ENCODE results near the gene TSC22D2.

TSC22D2 gene

DNA sequence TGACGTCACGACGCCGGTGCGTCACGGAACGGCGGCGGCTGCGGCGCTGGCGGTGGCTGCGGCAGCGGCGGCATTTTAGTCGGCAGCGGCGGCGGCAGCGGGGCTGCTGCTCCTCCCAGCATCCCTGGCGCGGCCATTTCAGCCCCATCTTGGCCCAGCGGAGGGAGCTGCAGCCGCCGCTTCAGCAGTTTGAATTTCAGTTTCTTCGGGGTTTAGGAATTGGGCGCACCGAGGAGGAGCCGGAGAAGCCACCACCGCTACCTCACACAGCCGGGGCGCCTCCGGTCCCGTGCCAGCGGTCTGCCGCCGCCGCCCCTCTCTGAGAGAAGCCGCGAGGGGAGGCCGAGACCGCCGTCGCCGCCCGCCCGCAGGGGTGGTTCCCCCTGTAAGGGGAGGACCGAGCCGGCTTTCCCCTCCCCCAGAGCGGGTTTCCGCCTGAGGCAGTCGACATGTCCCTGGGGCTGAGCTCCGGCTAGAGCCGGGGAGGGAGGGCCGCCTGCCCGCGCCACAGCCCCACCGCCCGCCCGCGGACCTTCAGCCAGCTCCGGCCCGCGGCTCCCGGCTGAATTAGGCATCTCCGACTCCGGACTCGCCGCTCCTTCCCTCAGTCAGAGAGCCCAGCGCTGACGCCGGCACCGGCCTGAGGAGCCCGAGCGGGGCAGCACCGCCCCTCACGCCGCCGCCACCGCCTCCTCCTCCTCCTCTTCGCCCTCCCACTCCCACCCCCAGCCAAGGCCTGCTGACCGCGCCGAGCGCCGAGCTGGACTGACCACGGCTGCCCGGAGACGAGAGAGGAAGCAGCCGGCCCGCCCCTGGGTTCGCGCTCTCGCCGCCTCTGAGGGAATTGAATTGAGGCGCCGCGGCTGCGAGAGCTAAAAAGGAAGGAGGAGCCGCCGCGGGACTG lies at the start of gene TSC22D2:
TSC22D2 (plus strand) TSS at position 78 of the 904 bp plus-strand sequence. CDS start 1,053 bp downstream, outside the sequence.
- peak; percentile 91 for DNase-seq

DNA sequence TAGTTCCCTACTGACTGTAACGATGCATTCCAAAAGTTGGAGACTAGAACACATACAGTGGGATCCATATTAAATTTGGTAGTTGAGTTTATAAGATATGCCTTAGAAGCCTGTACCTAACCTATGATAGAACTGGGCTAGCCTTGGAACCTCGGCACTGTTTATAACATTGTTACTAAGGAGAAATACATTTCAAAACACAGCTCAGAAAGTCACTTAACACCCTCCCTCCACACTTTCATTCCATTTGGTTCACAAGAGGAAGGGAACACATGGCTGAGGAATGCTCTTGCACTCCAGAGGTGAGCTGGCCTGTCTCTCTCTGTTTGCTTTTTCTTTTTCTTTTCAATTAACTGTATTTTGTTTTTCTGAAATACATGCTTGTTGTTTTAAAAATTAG lies 48.7 kb upstream of the TSC22D2 start:
- no peak for DNase-seq

DNA sequence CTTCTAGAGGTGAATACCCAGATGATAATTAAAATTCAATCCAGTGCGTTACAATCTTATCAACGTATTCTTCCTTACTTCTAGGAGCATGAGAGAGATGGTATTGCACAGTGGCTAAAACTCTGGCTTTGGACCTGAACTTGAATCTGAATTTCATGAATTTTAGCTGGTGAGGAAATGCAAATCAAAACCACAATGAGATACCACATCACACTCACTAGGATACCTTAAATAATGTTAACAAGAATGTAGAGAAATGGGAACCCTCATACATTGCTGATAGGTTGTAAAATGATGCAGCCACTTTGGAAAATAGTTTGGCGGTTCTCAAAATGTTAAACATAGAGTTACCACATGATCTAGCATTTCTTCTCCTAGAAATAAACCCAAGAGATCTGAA lies 47.1 kb upstream of the TSC22D2 start:
- DNase-seq, result no peak

DNA sequence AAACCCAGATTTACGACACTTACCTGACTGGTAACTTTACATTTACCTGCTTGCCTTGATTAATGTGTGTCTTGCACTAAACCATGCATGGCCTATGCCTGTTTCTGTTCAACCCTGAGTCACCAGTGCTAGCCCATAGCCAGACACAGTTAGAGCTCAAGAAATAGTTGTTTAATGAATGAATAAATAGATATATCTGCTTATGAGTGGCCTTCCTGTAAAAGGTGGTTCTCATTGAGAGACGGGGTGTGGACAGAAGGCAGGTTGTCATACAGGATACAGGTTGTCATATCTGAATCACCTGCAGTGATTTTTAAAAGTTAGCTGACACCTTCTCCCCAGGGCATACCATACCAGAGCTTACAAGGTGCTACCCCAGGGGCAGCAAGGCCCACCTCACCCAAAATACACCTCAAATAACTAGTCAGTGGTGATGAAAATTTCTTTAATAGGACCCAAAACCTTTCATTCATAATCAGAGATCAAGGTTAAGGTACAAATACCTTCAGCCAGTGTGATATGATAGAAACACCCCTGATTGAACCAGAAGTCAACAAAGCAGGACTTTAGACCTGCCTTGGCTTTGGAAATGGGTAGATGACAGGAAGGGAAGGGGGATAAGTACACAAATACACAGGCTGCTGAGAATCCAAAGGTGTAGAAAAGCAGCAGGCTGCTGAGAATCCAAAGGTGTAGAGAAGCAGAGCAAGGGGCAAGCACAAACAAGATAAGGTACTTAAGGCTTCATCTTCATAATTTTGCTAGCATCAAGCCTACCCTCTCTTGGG lies 45.4 kb upstream of the TSC22D2 start:
- DNase-seq, result no peak

DNA sequence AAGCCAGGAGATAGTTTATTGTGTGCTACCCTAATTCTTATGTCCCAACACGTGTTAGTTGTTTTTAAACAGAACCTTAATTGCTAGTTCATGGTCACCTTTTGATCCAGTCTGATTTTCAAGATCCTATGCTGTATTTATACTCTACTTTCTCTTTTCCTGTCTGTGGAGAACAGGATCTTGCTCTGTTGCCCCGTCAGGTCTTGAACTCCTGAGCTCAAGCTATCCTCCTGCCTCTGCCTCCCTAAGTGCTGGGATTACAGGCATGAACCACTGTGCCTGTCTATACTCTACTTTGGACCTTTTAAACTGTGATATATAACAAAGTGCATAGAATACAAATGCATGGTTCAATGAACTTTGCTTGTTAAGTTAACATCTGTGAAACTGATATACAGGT lies 44.7 kb upstream of the TSC22D2 start:
- DNase-seq, result no peak

DNA sequence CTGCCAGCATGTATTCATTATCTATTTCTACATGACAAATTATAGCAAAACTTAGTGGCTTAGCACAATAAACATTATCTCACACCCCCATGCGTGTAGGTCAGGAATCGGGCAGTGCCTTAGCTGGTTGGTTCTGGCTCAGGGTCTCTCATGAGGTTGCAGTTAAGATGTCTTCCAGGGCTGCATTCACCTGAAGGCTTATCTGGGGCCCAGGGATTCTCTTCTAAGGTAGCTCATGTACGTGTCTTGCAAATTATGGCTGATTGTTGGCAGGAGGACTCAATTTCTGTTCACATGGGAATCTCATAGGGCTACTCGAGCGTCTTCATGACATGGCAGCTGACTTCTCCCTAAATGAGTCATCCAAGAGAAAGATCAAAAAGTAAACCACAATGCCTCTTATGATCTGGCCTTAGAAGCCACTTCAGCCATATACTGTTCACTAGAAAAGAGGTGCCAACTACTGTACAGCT lies 42.9 kb upstream of the TSC22D2 start:
- DNase-seq, result no peak

DNA sequence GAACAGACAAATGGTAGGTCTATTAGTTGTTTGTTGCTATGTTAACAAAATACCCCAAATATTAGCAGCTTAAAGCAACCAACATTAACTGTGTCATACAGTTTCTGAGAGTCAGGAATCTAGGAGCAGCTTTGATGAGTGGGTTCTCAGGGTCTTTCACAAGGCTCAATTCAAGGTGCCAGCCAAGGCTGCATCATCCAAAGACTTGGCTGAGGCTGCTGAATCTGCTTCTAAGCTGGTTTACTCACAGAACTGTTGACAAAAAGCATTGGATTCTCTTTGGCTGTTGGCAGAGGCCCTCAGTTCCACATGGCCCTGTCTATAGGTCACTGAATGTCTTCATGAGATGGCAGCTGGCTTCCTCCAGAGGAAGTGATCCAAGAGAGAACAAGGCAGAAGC lies 40.3 kb upstream of the TSC22D2 start:
- DNase-seq, result no peak

DNA sequence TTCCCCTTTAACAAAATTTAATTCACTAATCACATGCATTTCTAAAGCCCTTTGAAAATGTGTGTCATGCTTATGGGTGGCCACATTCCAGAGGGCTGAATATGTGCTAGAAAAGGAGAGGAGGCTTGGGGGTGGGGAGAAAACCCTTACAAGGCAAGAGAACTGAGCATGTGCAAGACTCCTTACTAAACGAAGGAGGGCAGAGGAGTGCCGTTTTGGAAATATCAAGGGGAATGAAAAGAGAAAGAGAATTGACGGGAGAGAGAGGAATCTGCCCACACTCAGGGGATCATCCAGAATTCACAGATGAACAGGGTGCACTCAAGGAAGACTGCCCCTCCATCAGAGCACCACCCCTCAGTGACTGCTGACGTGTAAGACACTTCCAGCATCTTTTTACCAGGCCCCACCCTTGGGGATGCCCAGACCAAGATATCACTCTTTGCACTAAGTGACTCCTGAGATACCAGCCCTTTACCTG lies 37.9 kb upstream of the TSC22D2 start:
- DNase-seq, result no peak

DNA sequence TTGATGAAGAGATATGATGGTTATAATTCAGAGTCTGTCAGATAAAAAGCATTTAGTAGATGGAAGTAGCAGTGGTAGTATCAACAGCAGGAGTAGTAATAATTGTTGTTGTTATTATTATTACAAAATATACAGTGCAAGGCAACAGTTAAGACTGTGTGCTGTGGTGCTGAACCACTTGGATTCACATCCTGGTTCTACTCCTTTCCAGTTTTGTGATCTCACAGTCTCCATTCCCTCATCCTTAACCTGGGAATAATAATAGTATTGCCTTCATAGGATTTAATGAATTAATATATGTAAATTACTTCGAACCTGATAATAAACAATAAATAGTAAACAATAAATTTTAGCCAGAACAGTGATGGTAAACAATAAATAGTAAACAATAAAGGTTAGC lies 37.1 kb upstream of the TSC22D2 start:
- DNase-seq, result no peak

DNA sequence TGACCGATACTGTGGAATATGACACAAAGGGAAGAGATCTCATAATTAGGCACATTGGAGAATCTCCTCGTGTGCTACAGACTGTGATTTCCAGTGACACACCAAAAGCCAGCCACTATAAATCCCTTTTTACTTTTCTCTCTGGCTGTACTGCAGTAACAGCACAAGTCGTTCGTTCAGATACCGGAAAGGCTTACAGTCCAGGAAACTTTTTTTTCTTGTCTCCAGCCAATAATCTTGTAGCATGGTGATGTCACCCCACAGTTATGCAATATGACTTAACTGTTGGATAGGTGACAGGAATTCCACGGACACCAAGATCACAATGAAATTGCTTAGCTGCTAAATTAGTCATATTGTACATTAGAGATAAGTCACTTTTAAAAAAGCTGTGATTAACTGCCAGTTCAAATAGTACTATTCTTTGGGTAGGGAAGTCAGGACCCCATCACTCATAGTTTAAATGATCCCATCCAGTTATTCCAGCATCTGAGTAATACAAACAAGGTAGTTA lies 36.3 kb upstream of the TSC22D2 start:
- no peak for DNase-seq

DNA sequence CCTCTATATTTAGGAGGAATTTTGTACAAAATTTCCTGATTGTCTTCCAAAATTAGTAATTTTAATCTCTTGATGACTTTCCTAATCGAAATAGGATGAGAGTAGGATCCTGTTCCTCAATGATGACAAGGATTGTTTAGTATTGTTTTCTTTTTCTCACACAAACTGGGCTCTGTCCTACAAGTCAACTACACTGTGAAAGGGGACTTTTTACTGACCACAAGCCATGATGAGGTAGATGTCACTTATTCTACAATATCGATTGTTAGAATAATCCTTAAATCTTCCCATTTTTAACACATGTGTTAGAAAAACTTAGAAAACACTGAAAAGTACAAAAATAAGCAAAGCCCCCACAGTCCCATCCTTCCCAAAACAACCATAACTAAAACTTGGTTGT lies 35.8 kb upstream of the TSC22D2 start:
- DNase-seq, result no peak

DNA sequence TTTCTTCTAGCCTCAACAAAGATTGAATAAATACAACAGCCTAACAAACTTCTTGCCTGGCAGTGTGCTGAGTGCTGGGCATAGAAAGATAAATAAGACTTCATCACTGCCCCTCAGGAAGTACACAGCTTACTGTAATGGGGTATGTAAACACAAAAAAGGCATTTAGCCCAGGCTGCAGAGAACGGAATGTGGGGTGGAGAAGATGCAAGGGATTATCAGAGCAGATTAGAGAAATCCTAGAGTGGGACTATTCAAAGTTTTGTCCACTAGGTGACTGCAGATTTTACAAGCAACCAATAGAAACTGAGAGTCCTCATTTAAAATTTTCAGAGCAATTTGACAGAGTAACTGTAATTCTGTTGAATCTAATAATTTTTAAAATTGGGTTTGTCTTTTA lies 35.4 kb upstream of the TSC22D2 start:
- DNase-seq, result no peak

DNA sequence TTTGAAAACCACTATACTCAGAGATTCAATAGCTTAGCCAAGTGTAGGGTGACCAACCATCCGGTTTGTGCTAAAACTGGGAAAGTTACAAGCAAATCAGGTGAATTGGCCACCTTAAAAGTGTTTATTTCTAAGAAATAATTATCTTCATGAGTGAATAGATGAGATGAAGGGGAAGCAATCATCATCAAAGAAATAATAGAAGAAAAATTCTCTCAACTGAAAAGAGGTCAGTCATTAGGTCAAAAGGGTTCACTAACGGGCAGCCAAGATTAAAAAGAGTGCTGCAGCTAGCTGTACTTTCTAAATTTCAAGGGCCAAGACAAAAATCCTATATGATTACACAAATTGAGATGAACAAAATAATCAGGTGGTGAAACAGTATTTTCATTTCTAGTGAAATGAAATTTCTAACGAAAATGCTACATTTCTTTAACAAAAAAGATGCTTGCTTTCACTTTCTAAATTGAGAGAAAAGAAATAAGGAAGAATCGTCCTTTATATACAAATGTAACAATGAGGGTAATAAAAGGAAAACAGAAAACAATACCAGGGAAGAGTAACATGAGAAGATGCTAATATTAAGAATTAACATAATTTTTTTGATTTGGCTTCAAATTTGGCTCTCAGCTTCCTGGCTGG lies 34.7 kb upstream of the TSC22D2 start:
- DNase-seq, result no peak

DNA sequence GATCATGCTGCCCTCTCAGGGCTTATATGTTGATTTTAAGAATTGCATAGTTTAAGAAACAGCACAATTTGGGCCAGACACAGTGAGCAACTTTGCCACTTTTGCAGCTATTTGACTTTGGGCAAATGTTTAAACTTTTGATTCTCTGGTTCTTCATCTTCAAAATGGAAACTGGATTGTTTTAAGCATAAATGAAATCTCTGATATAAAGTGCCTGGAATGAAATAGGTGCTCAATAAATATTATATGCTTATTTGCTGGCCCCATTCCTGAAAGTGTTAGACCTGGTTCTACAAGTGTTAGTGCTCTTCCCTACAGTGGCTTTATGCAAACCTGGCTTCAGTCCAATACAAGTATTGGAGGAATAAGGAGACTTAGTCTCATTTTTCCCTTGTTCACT lies 33.1 kb upstream of the TSC22D2 start:
- DNase-seq, result no peak

DNA sequence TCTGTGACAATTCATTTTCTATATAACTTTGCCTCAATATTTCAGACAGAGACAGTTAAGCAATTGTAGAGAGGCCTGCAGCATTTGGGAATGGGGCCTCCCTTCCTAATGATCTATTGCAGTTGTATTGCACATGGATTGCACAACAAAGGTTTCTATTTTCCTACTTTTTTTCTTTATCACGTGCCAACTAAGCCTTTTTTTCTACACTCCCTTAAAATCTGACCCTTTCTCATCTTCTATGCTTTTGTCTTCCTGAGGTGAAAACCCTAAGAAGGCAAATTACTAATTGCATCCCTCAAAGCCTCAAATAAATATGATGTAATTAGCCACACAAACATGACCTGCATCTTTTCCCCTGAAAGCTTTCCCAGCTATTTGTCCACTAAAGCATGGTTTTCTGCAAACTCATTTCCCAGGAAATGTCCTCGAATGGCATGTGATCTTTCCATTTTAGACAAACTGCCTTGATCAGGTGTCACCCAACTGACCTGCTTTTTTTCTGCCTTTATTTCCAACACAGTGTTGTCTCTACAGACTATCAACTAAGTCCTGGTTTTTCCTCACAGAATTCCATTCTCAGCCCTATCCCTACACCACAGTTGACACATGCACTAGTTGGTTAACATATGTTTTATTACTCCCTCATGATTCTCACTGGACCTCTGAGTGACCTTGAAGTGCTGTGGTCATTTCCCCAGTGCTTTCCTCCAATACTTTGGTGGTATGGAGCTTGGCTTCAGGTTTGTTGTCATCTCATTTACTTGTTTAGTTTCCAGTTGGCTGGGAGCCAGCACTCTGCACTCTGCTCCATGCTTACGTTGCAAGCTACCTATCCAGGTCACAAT lies 31.9 kb upstream of the TSC22D2 start:
- peak; percentile 28 for DNase-seq

DNA sequence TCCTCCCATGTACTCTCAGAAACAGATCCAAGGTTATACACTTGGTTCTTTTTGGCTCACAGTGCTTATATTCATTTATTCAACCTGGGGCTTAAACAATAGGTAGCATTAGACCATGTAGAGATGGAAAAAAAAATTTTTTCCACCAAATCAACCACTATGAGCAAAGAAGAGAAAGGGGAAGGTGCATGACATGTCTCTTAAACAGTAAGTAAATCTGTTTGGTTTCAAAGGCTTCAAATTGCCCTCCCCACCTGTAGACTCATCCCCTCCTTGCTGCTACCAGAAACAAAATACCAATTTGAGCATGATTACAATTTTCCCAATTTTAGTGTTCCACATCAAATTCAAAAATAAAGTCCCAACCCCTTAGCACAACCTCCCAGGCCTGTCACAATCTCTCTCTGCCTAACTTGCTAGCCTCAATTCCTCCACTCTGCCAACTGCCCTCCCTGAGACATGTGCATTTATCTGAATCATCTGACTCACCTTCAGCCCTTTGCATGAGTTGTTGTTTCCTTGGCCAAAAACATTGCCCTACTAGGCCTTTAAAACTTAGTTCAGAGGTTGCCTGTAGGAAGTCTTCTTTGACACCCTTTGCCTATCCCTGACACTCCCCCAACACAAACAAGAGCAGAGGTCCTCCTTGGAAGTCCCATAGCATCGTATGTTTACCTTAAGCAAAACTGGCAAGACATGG lies 30.3 kb upstream of the TSC22D2 start:
- no peak for DNase-seq

DNA sequence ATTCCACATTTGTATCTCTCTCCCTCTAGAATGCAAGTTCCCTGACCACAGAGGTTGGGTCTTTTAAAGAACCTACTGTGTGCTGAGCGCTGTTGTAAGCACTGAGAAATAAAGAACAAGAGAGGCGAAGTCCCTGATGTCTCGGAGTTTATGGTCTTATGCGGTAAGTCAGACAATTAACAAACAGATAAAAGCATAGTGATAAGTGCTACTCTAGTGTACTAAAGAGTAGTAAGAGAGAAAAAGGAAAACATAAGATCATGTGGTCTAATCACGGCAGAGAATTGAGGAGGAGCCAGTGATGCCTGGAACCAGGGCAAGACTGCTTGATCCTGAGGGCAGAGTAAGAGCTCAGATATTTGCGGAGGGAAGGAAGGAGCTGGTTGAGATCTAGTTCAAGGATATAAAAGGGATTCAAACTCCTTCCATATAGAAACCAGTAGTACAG lies 29.8 kb upstream of the TSC22D2 start:
- no peak for DNase-seq

DNA sequence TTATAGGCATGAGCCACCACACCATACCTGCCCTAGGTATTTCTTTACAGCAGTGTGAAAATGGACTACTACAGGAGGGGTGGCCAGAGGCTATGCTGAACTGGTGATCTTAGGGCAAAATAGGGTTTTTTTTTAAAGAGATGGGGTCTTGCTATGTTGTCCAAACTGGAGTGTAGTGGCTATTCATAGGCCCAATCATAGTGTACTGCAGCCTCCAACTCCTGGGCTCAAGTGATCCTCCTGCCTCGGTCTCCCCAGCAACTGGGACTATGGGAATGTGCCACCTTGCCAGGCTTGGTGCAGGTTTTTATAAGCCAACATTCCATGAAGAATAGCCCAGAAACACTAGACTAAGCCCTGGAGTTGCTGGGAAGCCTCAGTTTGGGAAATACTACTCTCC lies 28.6 kb upstream of the TSC22D2 start:
- no peak for DNase-seq

DNA sequence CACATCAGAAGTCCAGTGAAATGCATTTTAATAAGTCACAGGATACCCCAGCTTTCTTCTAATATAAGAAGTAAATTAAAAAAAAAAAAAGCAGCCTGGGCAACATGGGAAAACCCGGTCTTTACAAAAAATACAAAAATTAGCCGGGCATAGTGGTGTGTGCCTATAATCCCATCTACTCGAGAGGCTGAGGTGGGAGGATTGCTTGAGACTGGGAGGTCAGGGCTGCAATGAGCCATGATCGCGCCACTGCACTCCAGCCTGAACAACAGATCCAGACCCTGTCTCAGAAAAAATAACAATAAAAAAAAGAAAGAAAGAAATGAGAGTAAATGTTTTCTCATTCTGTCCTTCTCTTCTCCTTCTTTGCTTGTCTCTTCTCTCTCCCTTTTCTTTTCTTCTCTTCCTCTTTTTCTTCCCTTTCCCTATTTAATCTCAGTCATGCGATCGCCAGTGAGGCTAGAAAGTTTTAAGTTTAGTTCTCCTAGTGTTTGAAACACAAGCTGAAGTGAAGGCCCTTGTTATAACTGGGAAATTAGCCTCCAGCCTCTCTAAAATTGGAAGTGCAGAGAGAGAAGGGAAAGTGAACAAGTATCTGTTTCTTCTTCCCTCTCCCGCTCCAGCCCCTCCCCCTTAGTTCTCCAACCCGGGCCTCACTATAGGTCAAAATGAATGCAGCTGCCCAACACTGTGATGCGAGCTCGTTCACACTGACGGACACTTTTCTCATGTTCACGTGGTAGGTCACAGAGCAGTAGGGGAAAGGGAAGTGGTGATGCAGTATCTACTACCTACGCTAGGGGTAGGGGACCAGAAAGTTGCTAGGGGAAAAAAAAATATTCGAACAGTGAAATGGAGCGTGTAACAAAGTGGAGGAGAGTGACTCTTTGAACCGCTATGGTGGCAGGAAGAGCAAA lies 23.5 kb upstream of the TSC22D2 start:
- DNase-seq, result no peak
